Brain pericyte (primary cell): Measurements from ENCODE around the gene ALDH1A3.
"Not testable (repeated sequence)": the region's sequence is repeated elsewhere in the genome, so short reads cannot be mapped to it uniquely, and the experiment has no call there.

Source experiments
- DNase-seq: peaks from one replicate; pipeline ENCODE4 v3.0.0-alpha.2; 2012; ENCODE audit warnings: low read depth, low spot score

Gene ALDH1A3

DNA sequence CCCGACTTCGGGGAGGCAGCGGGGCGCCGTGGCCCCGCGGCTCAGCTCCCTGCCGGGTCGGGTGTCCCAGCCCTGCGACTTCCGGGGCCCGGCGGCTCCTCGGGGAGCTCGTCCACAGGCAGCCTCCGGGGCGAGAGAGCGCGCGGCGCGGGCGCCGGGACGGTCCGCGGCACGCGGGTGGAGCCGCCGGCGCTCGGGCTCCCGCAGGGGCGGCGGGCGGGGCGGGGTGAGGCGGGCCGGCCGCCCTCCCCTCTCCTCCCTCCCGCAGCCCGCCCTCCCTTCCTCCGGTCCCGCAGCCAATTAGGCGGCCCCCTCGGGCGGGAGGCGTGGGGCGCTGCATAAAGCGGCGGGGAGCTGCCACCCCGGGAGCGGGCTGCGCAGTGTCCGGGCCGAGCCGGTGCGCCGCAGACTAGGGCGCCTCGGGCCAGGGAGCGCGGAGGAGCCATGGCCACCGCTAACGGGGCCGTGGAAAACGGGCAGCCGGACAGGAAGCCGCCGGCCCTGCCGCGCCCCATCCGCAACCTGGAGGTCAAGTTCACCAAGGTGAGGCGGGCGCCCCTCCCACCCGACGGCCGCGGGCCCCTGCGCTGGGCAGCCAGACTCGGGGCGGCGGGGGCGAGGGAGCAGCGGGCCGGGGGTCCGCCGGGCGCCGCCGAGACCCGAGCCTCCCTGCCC, at the start of gene ALDH1A3:
Gene ALDH1A3, plus strand, starts transcription at position 368 of the 675 bp plus-strand sequence. Its CDS starts 77 bp downstream, at position 445.
- DNase-seq: no peak

DNA sequence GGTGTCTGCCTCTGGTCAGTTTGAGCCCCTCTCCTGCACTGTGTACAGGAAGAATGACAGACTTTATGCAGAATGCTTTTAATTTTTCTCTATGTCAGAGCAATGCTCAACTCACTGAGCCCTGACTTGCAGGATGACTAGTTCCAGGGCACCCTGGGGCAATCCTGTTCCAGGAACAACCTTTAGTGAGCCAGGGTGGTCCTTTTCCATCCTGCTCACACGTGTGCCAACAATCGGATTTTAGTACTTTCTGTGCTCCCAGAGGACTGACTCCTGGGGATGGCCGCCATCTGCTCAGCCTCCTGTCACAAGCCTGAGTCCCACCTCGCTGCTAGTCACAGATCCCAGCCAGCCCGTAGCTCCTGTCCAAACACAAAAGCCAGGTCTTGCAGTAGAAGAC, 48.2 kb upstream of the ALDH1A3 start:
- no peak for DNase-seq

DNA sequence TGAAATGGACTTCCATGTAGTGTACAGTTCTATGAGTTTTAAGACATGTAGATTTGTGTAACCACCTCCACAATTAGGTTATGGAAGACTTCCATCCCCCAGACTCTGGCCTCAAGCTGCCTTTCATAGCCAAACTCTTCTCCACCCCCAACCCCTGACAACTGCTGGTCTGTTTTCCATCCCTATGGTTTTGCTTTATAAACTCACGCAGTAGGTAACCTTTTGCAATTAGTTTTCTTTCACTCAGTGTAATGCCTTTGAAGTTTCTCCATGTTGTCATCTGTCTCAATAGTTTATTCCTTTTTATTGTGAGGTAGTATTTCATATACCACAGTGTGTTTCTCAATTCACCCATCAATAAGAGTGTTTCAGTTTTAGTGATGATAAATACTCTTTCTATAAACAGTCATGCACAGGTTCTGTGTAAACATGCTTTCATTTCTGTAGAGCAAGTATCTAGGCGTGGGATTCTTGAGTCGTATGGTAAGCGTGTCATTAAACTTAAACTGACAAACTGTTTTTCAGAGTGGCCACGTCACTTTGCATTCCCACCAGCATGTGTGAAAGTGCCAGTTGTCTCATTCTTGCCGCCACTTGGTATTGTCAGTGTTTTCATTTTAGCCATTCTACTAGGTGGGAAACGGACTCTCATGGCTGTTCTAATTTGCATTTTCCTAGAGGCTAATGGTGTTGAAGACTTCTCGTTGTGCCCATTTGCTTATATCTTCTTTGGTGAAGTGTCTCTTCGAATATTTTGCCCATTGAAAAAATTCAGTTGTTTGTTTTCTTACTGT, 47.3 kb upstream of the ALDH1A3 start:
- DNase-seq: no peak

DNA sequence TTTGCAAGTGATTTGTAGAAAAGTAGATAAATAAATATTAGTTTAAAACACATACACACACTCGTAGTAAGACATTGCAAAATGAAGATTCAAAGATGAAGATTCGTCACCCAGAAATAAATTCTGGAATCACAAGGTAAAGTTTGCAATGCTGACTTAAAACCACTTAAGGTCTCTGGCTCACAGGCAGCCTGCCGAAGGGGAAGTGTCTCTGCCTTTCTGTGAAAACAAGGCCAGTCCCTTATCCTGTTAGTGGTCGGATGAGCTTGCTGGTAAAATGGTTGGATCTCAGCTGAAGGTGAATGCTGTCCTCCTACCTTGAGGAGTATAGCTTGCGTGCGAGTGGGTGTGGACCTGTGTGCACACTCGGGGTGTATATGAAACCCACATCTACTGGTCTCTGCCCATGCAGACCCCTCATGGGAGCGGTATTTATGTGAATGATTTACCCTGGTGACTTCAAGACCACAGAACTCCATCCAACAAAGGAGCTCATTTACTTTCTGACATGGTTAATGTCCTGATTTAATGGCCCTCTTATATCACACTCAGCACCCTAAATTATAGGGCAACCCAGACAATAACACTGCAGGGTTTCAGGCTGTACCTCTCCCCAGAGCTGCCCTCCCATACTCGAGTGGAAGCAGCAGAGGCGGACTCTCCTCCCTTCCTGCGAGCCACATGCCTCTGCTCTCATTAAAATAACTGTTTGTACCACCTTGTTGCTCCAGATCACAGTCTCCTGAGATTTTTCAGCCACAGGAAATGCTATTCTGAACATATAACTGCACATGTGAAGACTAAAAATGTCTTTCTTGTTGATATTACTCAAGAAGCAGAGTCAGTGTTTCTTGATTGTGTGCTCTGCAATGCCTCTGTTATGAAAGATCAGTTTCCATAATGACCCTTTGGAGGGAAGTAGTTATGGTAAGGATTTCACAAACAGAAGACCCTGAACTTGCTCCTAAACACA, 45.9 kb upstream of the ALDH1A3 start:
- DNase-seq: no peak

DNA sequence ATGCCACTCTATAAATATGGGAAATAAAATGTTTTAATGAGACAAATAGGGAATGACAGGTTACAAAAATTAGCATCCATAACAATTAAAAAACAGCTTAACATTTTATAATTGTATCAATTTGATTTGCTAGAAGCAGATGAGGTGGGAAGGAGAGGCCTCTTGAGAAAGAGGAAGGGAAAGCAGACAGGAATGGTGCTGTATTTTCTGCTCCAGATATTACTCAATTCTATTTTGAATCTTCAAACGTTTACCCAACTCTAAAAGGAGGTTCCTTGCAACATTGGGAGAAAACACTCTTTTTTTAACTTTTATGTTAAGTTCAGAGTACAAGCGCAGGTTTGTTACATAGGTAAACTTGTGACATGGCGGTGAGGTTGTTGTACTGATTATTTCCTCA, 44.9 kb upstream of the ALDH1A3 start:
- DNase-seq: no peak

DNA sequence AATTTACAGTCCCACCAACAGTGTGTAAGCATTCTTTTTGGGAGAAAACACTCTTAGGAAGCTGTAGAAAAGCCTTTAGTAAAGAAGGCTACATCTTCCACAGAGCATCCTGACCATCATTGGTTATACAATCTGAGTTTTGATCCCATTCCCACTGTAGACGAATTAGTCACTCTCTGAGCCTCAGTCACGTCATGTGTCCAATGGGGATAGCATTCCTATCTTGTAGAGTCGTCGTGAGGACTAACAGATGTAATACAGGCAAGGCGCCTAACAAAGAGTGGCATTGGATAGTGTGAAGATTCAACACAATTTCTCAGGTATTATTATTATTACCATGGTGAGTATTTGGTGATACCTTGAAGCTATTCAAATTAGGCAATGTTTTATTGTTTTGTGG, 44.0 kb upstream of the ALDH1A3 start:
- no peak for DNase-seq

DNA sequence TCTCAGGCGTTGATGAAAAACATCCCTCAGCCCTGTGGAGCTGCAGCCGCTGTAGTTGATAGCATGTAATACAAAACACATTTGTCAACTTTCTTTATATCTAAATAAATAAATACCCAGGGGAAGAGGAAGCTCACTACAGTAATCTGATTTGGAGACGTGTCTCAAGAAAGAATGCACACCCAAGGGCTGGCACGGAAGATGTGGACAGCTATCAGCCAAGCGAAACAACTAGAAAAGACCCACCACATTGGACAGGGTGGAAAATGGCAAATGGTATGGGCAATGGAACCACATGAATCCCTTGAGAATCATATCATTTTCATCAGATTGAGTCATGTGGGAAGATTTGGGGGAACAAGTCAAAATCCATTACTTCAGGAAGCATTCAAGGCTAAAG, 43.1 kb upstream of the ALDH1A3 start:
- DNase-seq: no peak

DNA sequence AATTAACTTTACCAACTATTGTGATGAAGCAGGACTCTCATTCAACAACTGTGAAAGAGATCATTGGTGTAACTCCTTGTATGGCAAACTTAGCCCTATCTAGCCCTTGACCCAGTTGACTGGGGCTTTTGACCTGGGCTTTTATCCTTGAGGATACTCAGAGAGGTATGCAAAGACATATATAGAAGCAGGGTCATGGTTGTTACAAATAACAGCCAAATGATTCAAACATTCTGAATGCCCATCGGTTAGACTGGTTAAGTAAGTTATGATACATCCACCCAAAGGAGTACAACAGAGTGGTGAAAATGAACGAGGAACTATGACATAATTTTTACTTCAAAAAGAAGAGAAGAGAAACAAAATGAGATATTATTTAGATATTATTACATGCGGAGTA, 38.2 kb upstream of the ALDH1A3 start:
- DNase-seq: no peak

DNA sequence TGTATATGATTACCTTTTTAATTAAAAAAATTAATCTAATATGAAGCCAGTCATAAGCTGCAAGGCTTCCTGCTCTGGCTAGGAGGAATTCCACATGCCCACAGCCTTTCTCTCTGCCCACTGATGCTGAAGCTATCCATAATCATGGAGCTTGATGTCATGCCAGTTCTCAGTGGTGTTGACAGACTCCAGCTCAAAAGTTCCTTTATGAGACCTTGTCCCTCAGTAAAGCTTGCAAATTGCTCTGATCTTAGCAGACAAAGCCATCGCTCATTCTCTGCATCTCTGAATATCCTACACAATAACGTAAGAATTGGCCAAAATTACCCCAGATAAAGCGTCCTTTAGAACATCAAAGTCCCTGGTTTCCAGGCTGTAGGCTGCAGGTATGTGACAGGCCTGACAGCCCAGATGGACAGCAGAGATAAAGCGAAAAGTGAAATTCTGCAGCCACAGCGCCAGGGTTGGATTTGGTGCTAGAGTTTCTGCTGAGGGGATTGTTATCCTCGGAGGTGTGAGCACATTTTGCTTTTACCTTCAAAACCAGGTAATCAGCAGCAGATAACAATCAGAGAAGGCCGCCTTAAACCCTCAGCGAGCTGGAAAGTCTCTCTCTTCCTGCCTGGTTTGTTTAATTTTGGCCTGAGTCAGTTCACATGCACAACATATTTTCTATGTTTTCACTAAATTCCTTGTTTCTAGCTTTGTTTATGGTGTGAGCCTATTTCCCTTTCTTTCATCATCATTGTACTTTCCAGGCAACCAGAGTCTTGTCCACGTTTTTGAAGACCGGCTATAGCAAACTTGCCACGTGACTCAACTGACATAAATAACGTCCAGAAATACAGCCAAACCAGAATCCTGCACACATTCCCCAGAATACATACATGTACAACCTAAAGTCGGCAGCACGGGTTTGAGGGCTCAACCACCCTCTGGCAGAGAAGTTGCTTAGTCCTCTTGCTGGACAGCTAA, 36.6 kb upstream of the ALDH1A3 start:
- no peak for DNase-seq

DNA sequence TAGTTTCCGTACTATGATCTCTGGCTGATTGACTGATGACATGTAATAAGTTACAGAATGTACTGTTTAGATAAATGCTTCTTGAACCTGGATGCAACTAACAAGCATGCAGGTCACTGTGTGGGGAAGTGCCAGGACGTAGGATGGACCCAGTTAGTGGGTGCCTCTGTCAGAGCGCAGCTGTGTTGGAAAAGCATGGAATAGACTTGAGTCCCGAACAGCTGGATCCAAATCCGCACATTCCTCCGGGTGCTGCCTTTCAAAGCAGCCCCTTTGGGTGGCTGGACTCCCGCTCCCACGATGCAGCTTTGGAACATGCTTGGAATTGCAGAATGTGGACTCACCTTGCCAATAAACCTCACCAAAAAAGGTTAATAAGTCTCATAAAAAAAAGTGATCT, 35.5 kb upstream of the ALDH1A3 start:
- DNase-seq: no peak

DNA sequence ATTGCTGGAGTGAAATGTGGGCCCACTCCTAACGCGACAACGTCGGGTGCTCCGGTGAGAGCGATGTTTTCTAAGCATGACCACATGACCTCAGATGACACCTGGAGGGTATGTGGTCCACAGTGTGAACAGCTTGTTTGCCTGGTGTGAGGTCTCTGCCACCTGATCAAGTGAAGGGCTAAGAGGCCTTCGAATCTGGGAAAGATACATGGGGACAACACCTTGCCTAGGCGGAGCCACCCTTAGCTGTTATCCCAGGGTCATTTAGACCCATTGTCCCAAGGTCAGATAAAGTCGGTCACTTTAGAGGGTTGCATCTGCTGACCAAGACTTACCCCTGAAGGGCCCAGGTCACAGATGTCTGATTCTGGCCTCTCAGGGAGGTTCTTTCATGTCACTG, 34.9 kb upstream of the ALDH1A3 start:
- no peak for DNase-seq

DNA sequence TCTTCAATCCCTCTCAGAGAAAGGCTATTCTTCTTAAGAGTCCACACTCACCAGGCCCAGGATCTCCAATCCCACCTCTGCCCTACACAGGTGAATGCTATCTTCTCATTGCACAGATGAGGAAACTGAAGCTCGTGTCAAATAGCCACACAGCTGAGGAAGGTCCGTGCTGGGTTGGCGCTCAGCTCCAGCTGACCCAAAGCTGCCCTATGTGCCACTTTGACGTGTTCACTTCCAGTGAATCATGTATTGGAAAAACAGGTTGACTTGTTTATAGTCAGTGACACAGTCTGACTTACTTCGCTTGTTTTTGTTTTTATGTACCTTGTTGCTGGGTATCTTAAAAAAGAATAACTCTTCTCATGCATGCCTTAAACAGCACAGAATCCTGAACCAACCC, 32.4 kb upstream of the ALDH1A3 start:
- no peak for DNase-seq

DNA sequence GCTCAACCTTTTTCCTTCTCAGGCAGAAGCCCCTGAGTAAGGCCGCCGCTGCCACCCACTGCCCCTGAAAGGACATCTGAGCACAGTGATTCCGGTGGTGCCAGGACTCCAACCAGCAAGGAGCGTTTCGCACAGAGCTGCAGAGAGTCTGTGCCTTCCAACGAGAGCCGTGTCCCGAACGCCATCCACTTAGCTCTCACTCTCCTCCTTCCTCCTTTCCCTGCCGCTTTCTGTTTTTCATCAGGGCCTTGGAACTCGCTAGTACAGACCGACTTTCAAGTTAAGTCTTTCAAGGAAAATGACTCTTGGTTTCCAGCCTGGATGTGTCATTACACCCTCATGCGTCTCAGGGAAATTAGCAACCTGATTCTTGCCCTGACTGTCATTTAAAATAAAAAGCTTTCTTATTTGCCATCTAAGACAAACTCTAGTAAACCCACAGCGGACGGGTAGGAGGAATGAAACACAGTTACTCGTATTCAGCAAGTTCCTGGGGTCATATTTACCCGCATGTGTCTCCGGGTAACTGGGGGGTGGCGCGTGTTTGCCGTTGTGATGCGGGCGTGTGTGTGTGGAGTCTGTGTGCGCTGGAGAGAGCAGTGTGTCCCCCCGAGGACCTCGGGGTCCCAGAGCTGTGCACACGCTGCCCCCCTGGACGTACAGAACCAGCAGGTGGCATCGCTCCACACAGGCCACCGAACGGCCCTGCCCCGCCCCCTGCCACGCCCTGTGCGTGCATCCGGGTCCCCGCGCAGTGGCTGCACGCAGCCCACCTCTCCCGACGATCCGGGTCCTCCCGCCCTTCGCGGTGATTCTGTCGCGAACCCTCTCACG, 30.4 kb upstream of the ALDH1A3 start:
- DNase-seq: no peak

DNA sequence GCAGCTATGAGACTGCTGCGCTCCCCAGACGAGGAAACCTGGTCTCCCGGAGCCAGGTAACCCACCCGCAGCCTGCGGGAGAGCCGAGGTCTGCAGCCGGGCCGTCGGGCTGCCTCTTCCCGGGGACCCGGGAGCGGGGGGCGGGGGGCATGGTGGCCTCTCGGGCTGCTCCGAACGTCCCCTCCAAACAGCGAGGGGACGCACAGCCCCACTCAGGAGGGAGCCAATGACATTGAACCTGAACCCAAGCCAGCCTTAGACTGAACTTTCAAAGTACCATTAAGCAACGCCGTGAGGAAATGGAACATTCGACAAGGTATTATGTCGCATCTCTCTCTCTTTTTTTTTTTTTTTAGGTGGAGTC, 29.8 kb upstream of the ALDH1A3 start:
- no peak for DNase-seq

DNA sequence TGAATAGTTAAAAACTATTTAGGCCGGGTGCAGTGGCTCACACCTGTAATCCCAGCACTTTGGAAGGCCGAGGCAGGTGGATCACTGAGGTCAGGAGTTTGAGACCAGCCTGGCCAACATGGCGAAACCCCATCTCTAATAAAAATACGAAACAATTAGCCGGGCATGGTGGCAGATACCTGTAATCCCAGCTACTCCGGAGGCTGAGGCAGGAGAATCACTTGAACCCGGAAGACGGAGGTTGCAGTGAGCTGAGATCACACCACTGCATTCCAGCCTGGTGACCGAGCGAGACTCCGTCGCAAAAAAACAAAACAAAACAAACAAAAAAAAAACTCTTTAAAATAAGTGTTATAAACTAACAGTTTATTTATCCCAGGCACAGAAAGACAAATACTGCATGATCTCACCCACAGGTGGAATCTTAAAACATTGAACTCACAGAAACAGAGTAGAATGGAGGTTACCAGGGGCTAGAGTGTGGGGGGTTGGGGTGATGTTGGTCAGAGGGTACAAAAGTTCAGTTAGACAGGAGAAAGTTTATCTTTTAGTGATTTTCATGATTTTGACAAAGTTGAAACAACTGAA, 28.1 kb upstream of the ALDH1A3 start:
- DNase-seq: not testable (repeated sequence)

DNA sequence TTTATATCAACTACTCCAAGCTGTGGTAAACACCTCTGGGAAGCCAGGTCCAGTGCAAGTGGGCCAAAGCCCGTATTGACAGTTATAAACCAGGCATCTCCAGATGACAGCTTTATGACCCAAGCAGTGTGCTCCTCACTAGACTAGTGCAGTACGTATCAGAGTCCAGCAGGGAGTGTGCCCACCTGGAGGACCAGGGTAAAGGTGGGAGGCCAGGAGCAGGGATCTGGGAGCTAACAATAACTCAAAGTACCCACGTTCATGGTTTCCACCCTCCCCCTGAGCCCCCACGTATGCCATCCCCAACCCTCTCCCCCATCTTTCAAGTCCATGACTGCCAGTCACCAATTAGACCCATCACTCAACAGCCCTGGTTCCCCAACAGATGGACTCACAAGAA, 27.0 kb upstream of the ALDH1A3 start:
- DNase-seq: no peak

DNA sequence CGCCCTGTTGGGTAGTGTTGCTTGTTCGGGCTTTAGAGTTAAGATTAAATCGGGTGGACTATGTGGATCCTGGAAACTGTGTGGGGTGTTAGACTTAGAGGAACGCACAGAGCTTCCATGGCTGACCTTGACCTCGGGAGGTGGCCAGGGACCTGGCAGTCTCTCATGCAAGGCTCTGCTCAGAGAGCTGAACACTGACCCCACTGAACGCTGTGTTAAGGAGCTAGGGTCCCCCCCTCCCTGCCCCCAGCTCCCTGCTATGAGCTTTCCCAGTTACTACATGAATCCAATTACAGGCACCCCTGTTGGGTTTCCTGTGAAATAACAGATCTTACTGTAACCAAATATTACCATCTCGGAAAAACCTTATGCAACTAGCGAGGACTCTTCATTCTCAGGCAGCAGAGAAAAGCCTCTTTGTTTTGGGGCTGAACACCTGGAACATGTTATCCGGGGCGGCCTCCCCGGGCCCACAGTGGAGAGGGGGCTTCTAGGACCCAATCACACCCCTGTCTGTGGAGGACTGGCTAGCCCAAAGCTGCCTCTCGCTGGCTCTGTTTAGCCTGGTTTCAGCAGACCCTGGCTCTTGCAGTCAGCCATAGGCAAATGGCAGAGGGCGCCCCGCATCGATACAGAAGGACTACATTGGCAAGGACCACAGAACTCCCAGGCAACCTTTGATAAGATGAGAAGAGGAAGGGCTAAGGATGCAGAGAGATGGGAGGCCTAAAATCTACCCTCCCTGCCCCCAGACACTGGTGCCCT, 25.8 kb upstream of the ALDH1A3 start:
- no peak for DNase-seq

DNA sequence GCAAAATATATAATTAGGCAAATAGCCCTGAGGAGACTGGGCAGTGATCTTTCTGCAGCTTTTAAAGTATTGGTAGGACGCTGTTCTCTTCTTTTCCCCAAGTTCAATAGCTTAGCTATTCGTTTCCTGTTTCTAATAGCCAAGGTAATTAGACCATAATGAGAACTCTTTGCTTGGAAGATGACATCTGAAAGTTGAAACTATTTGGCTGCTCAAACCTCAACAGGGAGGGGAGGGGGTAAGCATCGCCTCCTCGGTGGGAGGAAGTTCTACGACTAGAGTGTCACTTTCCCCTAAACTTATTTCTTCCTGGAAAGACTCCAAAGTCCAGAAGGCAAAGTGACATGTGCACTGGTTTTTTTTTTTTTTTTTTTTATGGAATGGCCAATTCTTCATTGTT, 22.8 kb upstream of the ALDH1A3 start:
- no peak for DNase-seq

DNA sequence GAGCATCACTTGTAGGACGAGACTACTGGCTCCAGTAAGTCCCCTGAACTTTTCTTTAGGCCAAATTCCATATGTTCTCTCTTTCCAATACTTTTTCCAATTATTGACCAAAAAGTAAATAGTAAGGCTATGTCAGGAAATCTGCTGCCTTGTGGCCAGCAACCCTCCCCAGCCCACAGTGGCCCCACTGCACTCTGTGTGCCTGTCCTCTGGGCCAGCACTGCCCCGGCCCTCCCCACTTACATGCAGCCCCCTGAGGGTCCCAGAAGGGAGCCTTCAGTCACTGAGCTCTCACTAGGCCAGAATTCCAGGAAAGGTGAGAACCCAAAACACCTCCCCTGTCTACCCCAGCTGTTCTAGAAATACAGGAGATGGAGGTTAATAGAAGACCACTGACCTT, 21.3 kb upstream of the ALDH1A3 start:
- DNase-seq: no peak
